HepG2 (cell line): ENCODE results near the gene MARCHF4. TPM values are rescaled to one million over a fixed set of nuclear protein-coding genes. Genes with fewer than 3 reads are reported as not detected.

ENCODE experiments used
- ATAC-seq: fragments of 200-7000 bp; cut with Tn5 transposase; 3 replicates; pipeline ENCODE4 v1.9.1; 2020; ENCODE audit warnings: mild to moderate bottlenecking, moderate library complexity
- BruUV-seq: library from RNA; stranded (reverse); fragments of 400-500 nt; replicated peaks from 2 replicates; lab custom pipeline; 2021; lab: Mats Ljungman, UMichigan
- CTCF ChIA-PET: fragments of 300-600 bp; formaldehyde crosslinking; extraction: SDS; loops from one replicate; lab custom pipeline; 2021; ENCODE audit warnings: low total read pairs, inconsistent platforms, low intra/inter-chr PET ratio; lab: Yijun Ruan, JAX
- POLR2A ChIA-PET: fragments of 350-600 bp; sonication (Branson Sonifier 250); formaldehyde crosslinking; loops from one replicate; lab custom pipeline; 2020; ENCODE audit warnings: antibody characterized with exemption, inconsistent platforms; lab: Yijun Ruan, JAX
- DNase-seq: peaks from one replicate; pipeline ENCODE4 v3.0.0-alpha.2; 2015; ENCODE audit warnings: low spot score
- FAIRE-seq: peaks from 3 replicates; lab custom pipeline; 2011; peaks lifted over from hg19 to GRCh38; lab: Jason Lieb, UNC
- H2AFZ ChIP-seq: one replicate; pipeline ENCODE4 v1.6.1; 2011; ENCODE audit warnings: low read length, inconsistent platforms
- H3K27ac ChIP-seq: fragments of 300-600 bp; 3 replicates; pipeline ENCODE4 v1.8.0; 2011; ENCODE audit warnings: mixed run types, mild to moderate bottlenecking, mixed read lengths, low read length, inconsistent platforms; ENCODE audit not compliant: insufficient read depth; ENCODE audit errors: extremely low read length
- H3K27me3 ChIP-seq, 2 experiments: fragments of 200-600 bp in 1 of 2; 2 replicates in 1 of 2; 3 replicates in 1 of 2; pipeline versions ENCODE4 v1.6.0 to v1.8.0; 2011; ENCODE audit warnings: low read length in 2 of 2, mild to moderate bottlenecking in 2 of 2, moderate library complexity in 2 of 2, inconsistent platforms in 1 of 2; ENCODE audit not compliant: insufficient read depth in 2 of 2, control insufficient read depth in 1 of 2
- H3K36me3 ChIP-seq, 2 experiments: fragments of 200-600 bp in 1 of 2; replicated peaks in 1 of 2; 2 replicates in 1 of 2; 3 replicates in 1 of 2; pipeline versions ENCODE4 v1.5.1 to v1.8.0; 2011; ENCODE audit warnings: low read length in 2 of 2, inconsistent platforms in 1 of 2; ENCODE audit not compliant: insufficient read depth in 2 of 2, control insufficient read depth in 1 of 2
- H3K4me1 ChIP-seq: 2 replicates; pipeline ENCODE4 v1.5.1; 2012; ENCODE audit warnings: low read length, inconsistent platforms; ENCODE audit not compliant: insufficient read depth
- H3K4me2 ChIP-seq: 2 replicates; pipeline ENCODE4 v1.6.0; 2011; ENCODE audit warnings: low read depth, low read length, inconsistent platforms
- H3K4me3 ChIP-seq, 3 experiments: fragments of 200-600 bp in 1 of 3; sonication (generic), shearing (Covaris generic) in 1 of 3; replicated peaks in 1 of 3; 2 replicates each; pipeline ENCODE4 v1.5.1; 2011 to 2016; ENCODE audit warnings: low read length in 3 of 3, inconsistent platforms in 2 of 3, low read depth in 2 of 3, mild to moderate bottlenecking in 2 of 3, control low read depth in 1 of 3, mixed read lengths in 1 of 3; ENCODE audit not compliant: insufficient read depth in 1 of 3
- H3K79me2 ChIP-seq: one replicate; pipeline ENCODE4 v1.6.1; 2011; ENCODE audit warnings: low read length, inconsistent platforms; ENCODE audit not compliant: insufficient read depth
- H3K9ac ChIP-seq: 2 replicates; pipeline ENCODE4 v1.6.0; 2011; ENCODE audit warnings: mild to moderate bottlenecking, low read depth, low read length, inconsistent platforms; ENCODE audit not compliant: insufficient read depth
- H3K9me3 ChIP-seq: 2 replicates; pipeline ENCODE4 v1.5.1; 2012; ENCODE audit warnings: mild to moderate bottlenecking, low read length
- H4K20me1 ChIP-seq: 2 replicates; pipeline ENCODE4 v1.6.0; 2011; ENCODE audit warnings: inconsistent platforms, mild to moderate bottlenecking, low read length, moderate library complexity; ENCODE audit not compliant: insufficient read depth
- CEBPZ ChIP-seq: IDR thresholded peaks from 2 replicates; pipeline ENCODE4 v1.6.1; 2012; ENCODE audit warnings: low read length, improper control_type of control experiment
- HMGXB4 ChIP-seq, 2 experiments: sonication (generic) in 1 of 2; formaldehyde crosslinking in 1 of 2; IDR thresholded peaks; 2 replicates each; pipeline versions ENCODE4 v1.4.0 to v1.6.1; 2018 to 2020; ENCODE audit warnings: missing genetic modification reagents in 2 of 2, borderline replicate concordance in 1 of 2, low read depth in 1 of 2, mild to moderate bottlenecking in 1 of 2, missing biosample characterization in 1 of 2
- IRF9 ChIP-seq: sonication (generic); formaldehyde crosslinking; IDR thresholded peaks from 2 replicates; pipeline ENCODE4 v1.8.0; 2022; ENCODE audit warnings: missing genetic modification reagents, mild to moderate bottlenecking, borderline replicate concordance
- ZNF282 ChIP-seq: fragments of 450-650 bp; IDR thresholded peaks from 2 replicates; pipeline ENCODE4 v1.6.1; 2018; ENCODE audit not compliant: partially characterized antibody
- ZNF775 ChIP-seq: sonication (generic); formaldehyde crosslinking; IDR thresholded peaks from 2 replicates; pipeline ENCODE4 v1.4.0; 2020; ENCODE audit warnings: missing genetic modification reagents, mild to moderate bottlenecking, moderate library complexity, borderline replicate concordance
- WGBS: methylation state at CpG from one replicate; pipeline ENCODE4 v1.1.6; 2017; ENCODE audit warnings: low lambda C conversion rate; 5-methylcytosine and 5-hydroxymethylcytosine counted together
- in situ Hi-C: cut with HindIII; loops from 2 replicates; pipeline ENCODE4 v1.10.0; 2017; ENCODE audit warnings: low pct_unique_long_range_greater_than_20kb; ENCODE audit not compliant: extremely low pct_ligation_motif_present
- intact Hi-C: fragments of 100-400 bp; cut with micrococcal nuclease; formaldehyde crosslinking; loops from one replicate; pipeline ENCODE4 v1.10.0; 2022; ENCODE audit not compliant: unreplicated experiment
- polyA plus RNA-seq, 8 experiments: library from polyadenylated mRNA; depleted of rRNA in 3 of 8; stranded (reverse) in 7 of 8; unstranded in 1 of 8; fragments of >200 nt; fragmentation: Illumina TruSeq in 4 of 8; extraction: Trizol in 4 of 8; gene quantifications; 2 replicates each; pipeline versions ENCODE4 v1.2.1 to v1.2.3, GENCODE V29; 2011 to 2016; ENCODE audit warnings: low read depth in 4 of 8, missing spikeins in 1 of 8, mixed read lengths in 1 of 8; ENCODE audit not compliant: insufficient read depth in 1 of 8
- total RNA-seq, 5 experiments: library from RNA; depleted of rRNA; stranded (reverse); fragments of >200 nt; fragmentation: Illumina TruSeq; extraction: Trizol; gene quantifications; 2 replicates each; pipeline ENCODE4 v1.2.3, GENCODE V29; 2016; ENCODE audit warnings: low read depth in 1 of 5

Gene MARCHF4
- total and polyA plus RNA-seq, 2 of the 13 experiments (the other 11 are each of a cell fraction or from before 2014, with no cell fraction given): not detected

GRCh38 chr2:216399621-216400020 lies 27.3 kb upstream of the MARCHF4 start (continued):
- no peak for TF ChIP-seq CEBPZ

- ChIA-PET POLR2A (no interaction called here), CTCF (no interaction called here)
- Histone ChIP-seq H3K9me3 (no peaks in the 10 kb centered on the region), H3K27ac (no peak overlapping the region), H3K4me3 (no peak overlapping the region), H3K36me3 (no peaks in the 10 kb centered on the region), H3K4me2 (no peak overlapping the region), H3K79me2 (no peaks in the 10 kb centered on the region), H4K20me1 (no peaks in the 10 kb centered on the region), H3K4me1 (no peaks in the 10 kb centered on the region), H3K27me3 (peaks cover 6 to 42% of the 10 kb centered on the region in 2 experiments), H3K9ac (no peak overlapping the region), H2AFZ (no peak overlapping the region)
- in situ Hi-C loops: no loop called here
- FAIRE-seq: no peak
- intact Hi-C loops: no loop called here
- no peak for ATAC-seq
- no peak for DNase-seq
- WGBS: 0% methylated on average over 6 of the region's 6 CpGs
- BruUV-seq: no TSS peak
- TF ChIP-seq ZNF282 (no peak), HMGXB4 (CRISPR knock-in tag; IDR thresholded peaks at IDR 0.05; ENCODE audit: borderline replicate concordance in 1 of 2, low read depth in 1 of 2) (no peak), IRF9 (CRISPR knock-in tag) (no peak), ZNF775 (CRISPR knock-in tag) (no peak)
These were observed 22.6 kb upstream of the MARCHF4 start for GRCh38 chr2:216394881-216395280.
